ENCODE measurements around the gene RASAL3. TPM values are rescaled to one million over a fixed set of nuclear protein-coding genes. Genes with fewer than 3 reads are reported as not detected.

Gene RASAL3
- total and polyA plus RNA-seq, 2 of the 8 experiments (the other 6 are each of a cell fraction or from before 2014, with no cell fraction given): 0.19 to 0.63 TPM

DNA sequence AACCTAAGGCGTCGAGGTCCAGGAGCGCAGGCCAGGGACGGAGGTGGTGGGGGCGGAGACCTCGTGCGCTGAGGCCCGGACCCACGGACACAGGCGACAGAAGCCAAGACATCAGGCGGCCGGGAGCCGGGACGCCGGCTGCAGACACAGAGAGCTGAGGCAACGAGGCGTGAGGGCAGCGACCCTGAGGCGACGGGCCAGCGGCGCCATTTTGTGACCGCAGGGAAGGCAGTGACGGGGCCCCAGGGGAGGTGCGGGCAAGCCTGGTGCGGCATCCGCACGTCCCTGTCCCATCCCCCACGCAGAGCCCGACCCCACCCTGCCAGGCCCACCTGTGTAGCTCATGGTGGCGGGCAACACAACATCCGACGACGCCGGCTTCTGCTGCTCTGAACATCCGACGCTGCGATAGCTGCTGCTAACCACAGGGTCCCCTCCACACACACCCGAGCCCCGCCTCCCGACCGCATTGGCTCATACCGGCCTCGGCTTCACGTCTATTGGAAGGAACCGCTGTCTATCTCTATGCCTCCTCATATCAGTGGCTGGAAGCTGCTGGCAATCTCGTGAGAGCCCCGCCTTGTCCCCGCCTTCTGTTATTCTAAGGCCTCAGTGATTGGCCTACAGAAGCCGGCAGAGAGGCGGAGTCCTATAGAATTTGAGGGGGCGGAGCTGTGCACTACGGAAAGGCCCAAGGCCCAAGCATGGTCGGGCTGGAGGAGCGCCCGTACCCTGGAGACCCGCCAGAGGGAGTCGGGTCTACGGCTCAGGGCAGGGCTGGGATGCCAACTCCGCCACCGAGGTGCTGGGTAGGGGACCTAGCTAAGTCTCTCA, 45.5 kb downstream of the RASAL3 start, which contains the start of gene AKAP8L (continued):
- TF ChIP-seq, protein P1, sequence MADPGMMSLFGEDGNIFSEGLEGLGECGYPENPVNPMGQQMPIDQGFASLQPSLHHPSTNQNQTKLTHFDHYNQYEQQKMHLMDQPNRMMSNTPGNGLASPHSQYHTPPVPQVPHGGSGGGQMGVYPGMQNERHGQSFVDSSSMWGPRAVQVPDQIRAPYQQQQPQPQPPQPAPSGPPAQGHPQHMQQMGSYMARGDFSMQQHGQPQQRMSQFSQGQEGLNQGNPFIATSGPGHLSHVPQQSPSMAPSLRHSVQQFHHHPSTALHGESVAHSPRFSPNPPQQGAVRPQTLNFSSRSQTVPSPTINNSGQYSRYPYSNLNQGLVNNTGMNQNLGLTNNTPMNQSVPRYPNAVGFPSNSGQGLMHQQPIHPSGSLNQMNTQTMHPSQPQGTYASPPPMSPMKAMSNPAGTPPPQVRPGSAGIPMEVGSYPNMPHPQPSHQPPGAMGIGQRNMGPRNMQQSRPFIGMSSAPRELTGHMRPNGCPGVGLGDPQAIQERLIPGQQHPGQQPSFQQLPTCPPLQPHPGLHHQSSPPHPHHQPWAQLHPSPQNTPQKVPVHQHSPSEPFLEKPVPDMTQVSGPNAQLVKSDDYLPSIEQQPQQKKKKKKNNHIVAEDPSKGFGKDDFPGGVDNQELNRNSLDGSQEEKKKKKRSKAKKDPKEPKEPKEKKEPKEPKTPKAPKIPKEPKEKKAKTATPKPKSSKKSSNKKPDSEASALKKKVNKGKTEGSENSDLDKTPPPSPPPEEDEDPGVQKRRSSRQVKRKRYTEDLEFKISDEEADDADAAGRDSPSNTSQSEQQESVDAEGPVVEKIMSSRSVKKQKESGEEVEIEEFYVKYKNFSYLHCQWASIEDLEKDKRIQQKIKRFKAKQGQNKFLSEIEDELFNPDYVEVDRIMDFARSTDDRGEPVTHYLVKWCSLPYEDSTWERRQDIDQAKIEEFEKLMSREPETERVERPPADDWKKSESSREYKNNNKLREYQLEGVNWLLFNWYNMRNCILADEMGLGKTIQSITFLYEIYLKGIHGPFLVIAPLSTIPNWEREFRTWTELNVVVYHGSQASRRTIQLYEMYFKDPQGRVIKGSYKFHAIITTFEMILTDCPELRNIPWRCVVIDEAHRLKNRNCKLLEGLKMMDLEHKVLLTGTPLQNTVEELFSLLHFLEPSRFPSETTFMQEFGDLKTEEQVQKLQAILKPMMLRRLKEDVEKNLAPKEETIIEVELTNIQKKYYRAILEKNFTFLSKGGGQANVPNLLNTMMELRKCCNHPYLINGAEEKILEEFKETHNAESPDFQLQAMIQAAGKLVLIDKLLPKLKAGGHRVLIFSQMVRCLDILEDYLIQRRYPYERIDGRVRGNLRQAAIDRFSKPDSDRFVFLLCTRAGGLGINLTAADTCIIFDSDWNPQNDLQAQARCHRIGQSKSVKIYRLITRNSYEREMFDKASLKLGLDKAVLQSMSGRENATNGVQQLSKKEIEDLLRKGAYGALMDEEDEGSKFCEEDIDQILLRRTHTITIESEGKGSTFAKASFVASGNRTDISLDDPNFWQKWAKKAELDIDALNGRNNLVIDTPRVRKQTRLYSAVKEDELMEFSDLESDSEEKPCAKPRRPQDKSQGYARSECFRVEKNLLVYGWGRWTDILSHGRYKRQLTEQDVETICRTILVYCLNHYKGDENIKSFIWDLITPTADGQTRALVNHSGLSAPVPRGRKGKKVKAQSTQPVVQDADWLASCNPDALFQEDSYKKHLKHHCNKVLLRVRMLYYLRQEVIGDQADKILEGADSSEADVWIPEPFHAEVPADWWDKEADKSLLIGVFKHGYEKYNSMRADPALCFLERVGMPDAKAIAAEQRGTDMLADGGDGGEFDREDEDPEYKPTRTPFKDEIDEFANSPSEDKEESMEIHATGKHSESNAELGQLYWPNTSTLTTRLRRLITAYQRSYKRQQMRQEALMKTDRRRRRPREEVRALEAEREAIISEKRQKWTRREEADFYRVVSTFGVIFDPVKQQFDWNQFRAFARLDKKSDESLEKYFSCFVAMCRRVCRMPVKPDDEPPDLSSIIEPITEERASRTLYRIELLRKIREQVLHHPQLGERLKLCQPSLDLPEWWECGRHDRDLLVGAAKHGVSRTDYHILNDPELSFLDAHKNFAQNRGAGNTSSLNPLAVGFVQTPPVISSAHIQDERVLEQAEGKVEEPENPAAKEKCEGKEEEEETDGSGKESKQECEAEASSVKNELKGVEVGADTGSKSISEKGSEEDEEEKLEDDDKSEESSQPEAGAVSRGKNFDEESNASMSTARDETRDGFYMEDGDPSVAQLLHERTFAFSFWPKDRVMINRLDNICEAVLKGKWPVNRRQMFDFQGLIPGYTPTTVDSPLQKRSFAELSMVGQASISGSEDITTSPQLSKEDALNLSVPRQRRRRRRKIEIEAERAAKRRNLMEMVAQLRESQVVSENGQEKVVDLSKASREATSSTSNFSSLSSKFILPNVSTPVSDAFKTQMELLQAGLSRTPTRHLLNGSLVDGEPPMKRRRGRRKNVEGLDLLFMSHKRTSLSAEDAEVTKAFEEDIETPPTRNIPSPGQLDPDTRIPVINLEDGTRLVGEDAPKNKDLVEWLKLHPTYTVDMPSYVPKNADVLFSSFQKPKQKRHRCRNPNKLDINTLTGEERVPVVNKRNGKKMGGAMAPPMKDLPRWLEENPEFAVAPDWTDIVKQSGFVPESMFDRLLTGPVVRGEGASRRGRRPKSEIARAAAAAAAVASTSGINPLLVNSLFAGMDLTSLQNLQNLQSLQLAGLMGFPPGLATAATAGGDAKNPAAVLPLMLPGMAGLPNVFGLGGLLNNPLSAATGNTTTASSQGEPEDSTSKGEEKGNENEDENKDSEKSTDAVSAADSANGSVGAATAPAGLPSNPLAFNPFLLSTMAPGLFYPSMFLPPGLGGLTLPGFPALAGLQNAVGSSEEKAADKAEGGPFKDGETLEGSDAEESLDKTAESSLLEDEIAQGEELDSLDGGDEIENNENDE (IDR thresholded peaks at IDR 0.05; ENCODE audit: insufficient replicate concordance, low read length): no peak
- TF ChIP-seq TCF12 (IDR thresholded peaks at IDR 0.05; ENCODE audit: low read depth, low read length) (no peak), CHD1 (IDR thresholded peaks at IDR 0.05; ENCODE audit: low read depth, low read length) (no peak), JUND (IDR thresholded peaks at IDR 0.05; ENCODE audit: low read length) (no peak; the same call in 1 of the 2 replicates), SAP30 (IDR thresholded peaks at IDR 0.05; ENCODE audit: insufficient read depth, insufficient replicate concordance, low read length) (no peak), MAFK (IDR thresholded peaks at IDR 0.05; ENCODE audit: low read depth, low read length) (no peak), EZH2 (IDR thresholded peaks at IDR 0.05; ENCODE audit: low read depth, low read length, severe bottlenecking) (no peak), TAF7 (optimal IDR thresholded peaks at IDR 0.05; ENCODE audit: borderline replicate concordance, low read depth, low read length) (peak; percentile 53), KDM5A (IDR thresholded peaks at IDR 0.05; ENCODE audit: low read length) (peak; percentile 75), NRF1 (IDR thresholded peaks at IDR 0.05; ENCODE audit: low read depth, low read length) (no peak)

Data from H1 (cell line).